Bronchial smooth muscle cell (primary cell): ENCODE data around the gene TGFBRAP1. TPM values are rescaled to one million over a fixed set of nuclear protein-coding genes. Genes with fewer than 3 reads are reported as not detected.

Source experiments
- total RNA-seq: library from RNA; depleted of rRNA; stranded (reverse); fragments of >200 nt; gene quantifications from 2 replicates; pipeline ENCODE4 v1.2.1, GENCODE V29; 2014

TGFBRAP1 gene
- total RNA-seq, result 9.1 and 11.4 TPM in 2 replicates

GRCh38 chr2:105329561-105330495 is at the start of gene TGFBRAP1:
Gene TGFBRAP1 (minus strand): TSS chr2:105329735. CDS start chr2:105308301, 21,434 bp downstream.

GRCh38 chr2:105337122-105338019 is 7.8 kb upstream of the TGFBRAP1 start, which contains the start of gene C2orf49:
Gene C2orf49 (plus strand): TSS chr2:105337540. CDS start chr2:105337588, 48 bp downstream.

GRCh38 chr2:105241443-105241842 is 88.1 kb downstream of the TGFBRAP1 start, which contains the start of gene GPR45:
Gene GPR45 (plus strand): TSS chr2:105241743. CDS start chr2:105241859, 116 bp downstream.

Other genes with a start within 250 kb of the TGFBRAP1 start
- not detected in 2 replicates for gene GPR45, start 88.0 kb downstream of the TGFBRAP1 start, total RNA-seq
- 17.5 and 21.4 TPM in 2 replicates for gene C2orf49, start 7.8 kb upstream of the TGFBRAP1 start, total RNA-seq
- gene FHL2, start 69.3 kb upstream of the TGFBRAP1 start, total RNA-seq, result 50.2 and 85.7 TPM in 2 replicates